Activated T-helper 1 cell treated with anti-CD3 and anti-CD28 coated beads, Interleukin-2, amount 50 U/mL, for 16 hours (primary cell): ENCODE data around the gene MIDN.
"Not testable (repeated sequence)": the region's sequence is repeated elsewhere in the genome, so short reads cannot be mapped to it uniquely, and the experiment has no call there.

Source experiments
- DNase-seq, 2 donors: peaks; one replicate each; pipeline ENCODE4 v3.0.0-alpha.2; 2020; ENCODE audit warnings: low read depth in 1 of 2, low spot score in 1 of 2

Gene MIDN

DNA sequence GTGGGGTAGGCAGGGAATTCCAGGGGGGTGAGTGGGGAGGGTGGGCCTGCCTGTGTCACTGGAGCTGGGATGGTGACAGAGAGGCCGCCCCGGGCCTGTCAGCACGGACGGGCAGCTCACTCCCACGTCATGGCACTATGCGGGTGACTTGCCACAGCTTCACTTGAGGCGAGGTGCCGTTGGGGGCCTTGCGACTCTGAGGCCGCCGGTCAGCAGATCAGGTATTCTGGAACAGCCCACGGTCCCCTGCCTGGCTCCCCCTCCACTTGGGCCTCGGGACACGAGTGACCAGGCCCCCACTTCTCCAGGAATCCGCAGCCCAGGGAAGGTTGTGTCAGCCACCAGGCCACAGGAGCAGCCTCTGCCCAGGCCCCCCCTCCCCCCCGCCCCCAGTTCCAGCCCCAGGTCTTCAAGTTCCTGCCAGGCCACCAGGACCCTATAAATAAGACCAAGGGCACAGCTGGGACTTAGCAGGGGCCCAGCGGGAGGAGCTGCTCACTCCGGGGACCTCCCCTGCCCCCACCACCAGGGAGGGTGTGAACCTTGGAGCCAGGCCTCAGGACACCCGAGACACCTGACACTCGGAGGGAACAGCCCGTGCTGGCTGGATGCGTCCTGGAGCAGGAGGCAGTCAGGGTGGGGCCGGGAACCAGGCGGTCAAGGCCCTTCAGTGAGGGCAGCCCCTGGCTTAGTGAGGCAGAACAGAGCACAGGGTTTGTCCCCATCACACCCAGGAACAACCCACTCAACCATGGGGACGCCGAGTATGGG is 2.7 kb upstream of the MIDN start:
- DNase-seq: no peak

GRCh38 chr19:1246265-1247087 is 1.9 kb upstream of the MIDN start:
- DNase-seq: not testable (repeated sequence)

- no peak for DNase-seq
Measured at GRCh38 chr19:1247748-1248138, 640 bp upstream of the MIDN start.

GRCh38 chr19:1248786-1249297 is 459 bp downstream of the MIDN start:
- peak; percentile 65 to 79 for DNase-seq

DNA sequence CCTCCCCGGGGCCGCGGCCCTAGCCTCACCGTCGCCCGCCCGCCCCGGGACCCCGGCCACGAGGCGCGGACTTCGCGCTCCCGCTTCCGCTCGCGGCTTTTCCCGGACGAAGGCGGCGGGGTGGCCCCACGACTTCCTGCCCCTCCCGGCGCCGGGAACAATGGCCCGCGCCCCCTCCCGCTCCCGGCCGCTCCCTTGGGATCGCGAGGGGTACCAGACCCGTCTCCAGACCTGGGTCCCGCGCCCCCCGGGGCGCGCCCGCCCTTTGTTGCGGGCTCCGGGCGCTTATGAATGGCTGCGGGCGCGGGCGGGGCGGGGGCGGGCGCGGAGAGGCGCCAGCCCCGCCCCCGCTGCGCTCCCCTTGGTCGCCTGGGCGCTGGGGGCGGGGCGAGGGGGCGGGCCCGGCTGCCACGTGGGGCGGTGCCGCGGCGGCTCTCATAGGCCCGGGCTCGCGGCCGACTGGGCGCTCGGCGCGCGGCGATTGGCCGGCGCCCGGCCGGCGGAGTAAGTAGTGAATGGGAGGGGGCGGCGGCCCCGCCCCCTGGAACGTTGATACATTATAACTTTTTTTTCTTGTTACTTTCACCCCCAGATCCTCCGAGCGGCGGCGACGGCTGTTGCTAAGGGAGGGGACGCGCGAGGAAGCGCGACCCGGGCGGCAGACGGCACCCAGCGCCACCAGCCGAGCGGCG is 1.1 kb downstream of the MIDN start:
- peak; percentile 91 to 92 for DNase-seq

- no peak for DNase-seq
Measured at GRCh38 chr19:1249990-1250436, 1.6 kb downstream of the MIDN start.

- no peak for DNase-seq
Measured at GRCh38 chr19:1250437-1251260, 2.3 kb downstream of the MIDN start.

DNA sequence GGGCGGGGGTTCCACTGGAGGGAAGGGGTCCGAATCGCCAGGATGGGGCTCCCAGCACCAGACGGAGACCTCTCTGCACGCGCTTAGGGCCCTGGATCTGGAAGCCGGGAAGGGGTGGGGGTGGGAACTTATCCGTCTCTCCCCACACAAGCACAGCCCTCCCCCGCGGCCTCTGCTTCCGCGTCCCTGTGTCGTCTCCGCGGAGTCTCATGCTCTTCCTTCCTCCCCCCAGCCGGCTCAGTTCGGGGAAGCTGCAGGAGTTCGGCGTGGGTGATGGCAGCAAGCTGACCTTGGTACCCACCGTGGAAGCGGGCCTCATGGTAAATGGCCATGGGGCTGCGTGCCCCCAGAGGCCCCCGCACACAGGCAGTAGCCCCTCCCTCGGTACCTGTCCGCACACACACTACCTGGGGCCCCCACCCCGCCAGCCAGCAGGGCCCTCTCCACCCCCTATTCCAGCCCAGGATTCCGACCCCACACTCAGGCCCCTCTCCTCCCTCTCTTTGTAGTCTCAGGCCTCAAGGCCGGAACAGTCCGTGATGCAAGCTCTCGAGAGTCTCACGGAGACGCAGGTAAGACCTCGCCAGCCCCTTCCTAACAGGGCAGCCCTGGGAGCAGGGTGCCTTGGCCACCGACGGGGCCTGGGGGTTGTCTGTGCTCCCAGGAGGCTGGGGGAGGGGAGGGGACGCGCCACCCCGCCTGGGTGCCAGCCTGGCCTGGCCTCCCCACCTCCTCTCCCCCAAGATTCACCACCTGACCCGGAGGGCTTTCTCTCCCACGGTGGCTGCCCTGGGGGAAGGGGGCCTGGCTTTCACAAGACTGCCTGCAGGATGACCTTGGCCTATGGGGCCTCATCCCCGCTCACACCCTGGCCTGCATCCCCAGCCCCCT is 3.2 kb downstream of the MIDN start:
- DNase-seq: peak in 1 of 2 donors; percentile 46

GRCh38 chr19:1252221-1252820 is 3.9 kb downstream of the MIDN start:
- DNase-seq: no peak

DNA sequence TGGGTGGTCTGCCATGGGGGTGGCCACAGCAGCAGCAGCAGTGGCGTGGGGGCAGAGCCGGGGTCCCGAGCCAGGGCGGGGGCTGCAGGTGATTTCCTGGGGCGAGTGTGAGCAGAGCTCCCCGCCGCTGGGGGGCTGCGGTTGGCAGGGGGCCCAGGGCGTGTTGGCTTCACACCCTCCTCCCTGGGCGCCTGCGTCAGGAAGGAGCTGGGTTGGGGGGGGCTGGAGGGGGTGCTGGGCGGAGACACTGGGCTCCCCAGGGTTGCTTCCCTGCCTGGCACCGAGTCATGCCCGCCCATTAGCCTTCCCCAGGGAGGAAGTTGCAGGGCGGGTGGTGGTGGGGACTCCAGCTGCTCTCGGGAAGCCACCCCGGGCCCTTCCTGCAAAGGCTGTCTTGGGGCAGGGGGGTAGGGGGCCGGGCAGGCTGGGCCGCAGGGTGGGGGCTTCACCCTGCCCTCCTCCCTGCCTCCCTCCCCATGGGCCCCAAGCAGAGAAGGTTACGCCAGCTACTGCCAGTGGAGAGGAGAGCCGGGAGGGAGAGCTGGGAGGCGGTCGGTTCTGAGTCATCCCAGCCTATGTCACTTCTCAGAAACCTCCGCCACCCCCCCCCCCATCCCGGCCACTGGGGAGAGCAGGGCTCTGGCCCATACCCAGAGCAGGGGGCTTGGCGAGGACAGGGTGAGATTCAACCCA is 4.6 kb downstream of the MIDN start:
- peak in 1 of 2 donors; percentile 56 for DNase-seq

DNA sequence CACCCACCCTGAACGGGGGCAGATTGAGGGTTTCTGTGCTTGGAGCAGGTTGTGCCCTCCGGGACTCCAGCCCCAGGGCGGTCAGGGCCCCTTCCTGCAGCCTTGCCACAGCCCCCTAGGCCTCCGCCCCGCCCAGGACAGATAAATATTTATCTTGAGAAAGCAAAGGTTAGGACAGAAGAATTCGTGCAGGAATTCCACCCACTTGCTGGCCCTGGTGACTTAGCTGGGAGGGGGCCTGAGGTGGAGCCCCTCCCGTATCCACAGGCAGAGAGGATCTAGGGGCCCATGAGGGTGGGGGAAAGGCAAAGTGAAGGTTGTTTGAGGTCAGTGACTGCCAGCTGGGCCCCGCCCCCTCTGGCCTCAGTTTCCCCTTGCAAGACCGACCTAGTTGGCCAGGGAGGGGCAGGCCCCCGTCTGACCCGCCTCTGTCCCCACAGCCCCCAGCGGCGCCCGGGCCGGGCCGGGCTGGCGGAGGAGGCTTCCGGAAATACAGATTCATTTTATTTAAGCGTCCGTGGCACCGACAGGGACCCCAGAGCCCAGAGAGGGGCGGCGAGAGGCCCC is 5.2 kb downstream of the MIDN start:
- no peak for DNase-seq

DNA sequence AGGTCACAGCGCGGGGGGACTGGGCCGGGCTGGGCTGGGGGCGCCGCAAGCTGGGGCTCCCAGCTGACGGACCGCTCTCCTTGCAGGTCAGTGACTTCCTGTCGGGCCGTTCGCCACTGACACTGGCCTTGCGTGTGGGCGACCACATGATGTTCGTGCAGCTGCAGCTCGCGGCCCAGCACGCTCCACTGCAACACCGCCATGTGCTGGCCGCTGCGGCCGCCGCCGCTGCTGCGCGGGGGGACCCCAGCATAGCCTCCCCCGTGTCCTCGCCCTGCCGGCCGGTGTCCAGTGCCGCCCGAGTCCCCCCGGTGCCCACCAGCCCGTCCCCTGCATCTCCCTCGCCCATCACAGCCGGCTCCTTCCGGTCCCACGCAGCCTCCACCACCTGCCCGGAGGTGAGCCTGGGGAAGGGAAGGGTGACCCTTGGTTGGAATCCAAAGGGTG is 5.7 kb downstream of the MIDN start:
- DNase-seq: no peak

- DNase-seq: no peak
Measured at GRCh38 chr19:1254530-1255185, 6.3 kb downstream of the MIDN start.

GRCh38 chr19:1255186-1256161 is 7.1 kb downstream of the MIDN start:
- DNase-seq: no peak

- no peak for DNase-seq
Measured at GRCh38 chr19:1256646-1257474, 8.5 kb downstream of the MIDN start.
